Thoracic aorta (tissue), 2 donors: ENCODE results near the gene TGFB2. TPM values are rescaled to one million over a fixed set of nuclear protein-coding genes. Genes with fewer than 3 reads are reported as not detected.

Source experiments
- ATAC-seq: fragments of 150-250 bp; one replicate; pipeline ENCODE4 v1.8.0; 2017; ENCODE audit warnings: low read depth; ENCODE audit not compliant: insufficient number of reproducible peaks, low FRiP score
- DNase-seq: peaks from one replicate; pipeline ENCODE4 v3.0.0-alpha.2; 2020; ENCODE audit warnings: low spot score
- H3K27ac ChIP-seq, 2 donors: fragments of 200-600 bp; sonication (generic); 1 replicate in 1 of 2; 2 replicates in 1 of 2; pipeline ENCODE4 v1.5.1; 2016; ENCODE audit warnings: mild to moderate bottlenecking in 2 of 2, moderate library complexity in 2 of 2
- H3K27me3 ChIP-seq: fragments of 200-600 bp; sonication (generic); replicated peaks from 2 replicates; pipeline ENCODE4 v1.6.0; 2016; ENCODE audit warnings: mild to moderate bottlenecking; ENCODE audit not compliant: insufficient read depth
- H3K36me3 ChIP-seq: fragments of 200-600 bp; sonication (generic); one replicate; pipeline ENCODE4 v1.5.1; 2016
- H3K4me1 ChIP-seq, 2 donors: fragments of 200-600 bp; sonication (generic); 1 replicate in 1 of 2; 2 replicates in 1 of 2; pipeline versions ENCODE4 v1.5.1 to v1.6.0; 2016; ENCODE audit warnings: low read depth in 2 of 2, mild to moderate bottlenecking in 1 of 2; ENCODE audit not compliant: control insufficient read depth in 1 of 2
- H3K4me3 ChIP-seq: fragments of 200-600 bp; sonication (generic); 2 replicates; pipeline ENCODE4 v1.5.1; 2016; ENCODE audit warnings: mild to moderate bottlenecking
- H3K9me3 ChIP-seq: fragments of 200-600 bp; sonication (generic); 2 replicates; pipeline ENCODE4 v1.5.1; 2016
- total RNA-seq, 2 donors: library from RNA; depleted of rRNA; stranded (reverse); fragments of >200 nt; gene quantifications; one replicate each; pipeline versions ENCODE4 v1.1.0 to v1.2.3, GENCODE V29; 2016
- TF ChIP-seq, protein P1 (sequence below): fragments of 200-600 bp; sonication (generic); IDR thresholded peaks from one replicate; pipeline ENCODE4 v1.5.1; 2019; ENCODE audit warnings: antibody characterized with exemption

TGFB2 gene
- total RNA-seq, 2 donors from 2014 or later, result 9.1 to 9.2 TPM

DNA sequence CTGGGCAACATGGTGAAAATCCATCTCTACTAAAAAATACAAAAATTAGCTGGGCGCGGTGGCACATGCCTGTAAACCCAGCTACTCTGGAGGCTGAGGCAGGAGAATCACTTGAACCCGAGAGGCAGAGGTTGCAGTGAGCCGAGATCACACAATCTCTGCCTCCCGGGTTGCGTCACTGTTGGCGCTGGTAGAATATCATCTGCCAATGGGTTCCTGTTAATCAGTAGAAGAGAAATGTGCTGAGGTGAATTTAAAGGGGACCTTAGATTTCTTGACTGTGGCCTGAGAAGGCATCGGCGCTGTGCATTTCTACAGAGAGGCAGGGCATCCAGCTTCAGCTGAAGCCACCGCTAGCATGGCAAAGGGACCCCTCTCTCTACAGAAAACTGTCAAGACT lies 68.0 kb downstream of the TGFB2 start:
- TF ChIP-seq, protein P1, sequence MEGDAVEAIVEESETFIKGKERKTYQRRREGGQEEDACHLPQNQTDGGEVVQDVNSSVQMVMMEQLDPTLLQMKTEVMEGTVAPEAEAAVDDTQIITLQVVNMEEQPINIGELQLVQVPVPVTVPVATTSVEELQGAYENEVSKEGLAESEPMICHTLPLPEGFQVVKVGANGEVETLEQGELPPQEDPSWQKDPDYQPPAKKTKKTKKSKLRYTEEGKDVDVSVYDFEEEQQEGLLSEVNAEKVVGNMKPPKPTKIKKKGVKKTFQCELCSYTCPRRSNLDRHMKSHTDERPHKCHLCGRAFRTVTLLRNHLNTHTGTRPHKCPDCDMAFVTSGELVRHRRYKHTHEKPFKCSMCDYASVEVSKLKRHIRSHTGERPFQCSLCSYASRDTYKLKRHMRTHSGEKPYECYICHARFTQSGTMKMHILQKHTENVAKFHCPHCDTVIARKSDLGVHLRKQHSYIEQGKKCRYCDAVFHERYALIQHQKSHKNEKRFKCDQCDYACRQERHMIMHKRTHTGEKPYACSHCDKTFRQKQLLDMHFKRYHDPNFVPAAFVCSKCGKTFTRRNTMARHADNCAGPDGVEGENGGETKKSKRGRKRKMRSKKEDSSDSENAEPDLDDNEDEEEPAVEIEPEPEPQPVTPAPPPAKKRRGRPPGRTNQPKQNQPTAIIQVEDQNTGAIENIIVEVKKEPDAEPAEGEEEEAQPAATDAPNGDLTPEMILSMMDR, result no peak
- no peaks in the 10 kb centered on the region for H3K36me3 ChIP-seq
- no peak overlapping the region for H3K27ac ChIP-seq
- no peak for ATAC-seq
- peaks cover 0 to 6% of the 10 kb centered on the region in 2 donors for H3K4me1 ChIP-seq
- no peak for DNase-seq
- no peak overlapping the region for H3K4me3 ChIP-seq
- H3K27me3 ChIP-seq, result no peaks in the 10 kb centered on the region
- H3K9me3 ChIP-seq, result no peaks in the 10 kb centered on the region

- TF ChIP-seq, protein P1, result no peak
- H3K27ac ChIP-seq, result no peak overlapping the region
- H3K36me3 ChIP-seq, result no peaks in the 10 kb centered on the region
- no peaks in the 10 kb centered on the region for H3K9me3 ChIP-seq
- peaks cover 0 to 6% of the 10 kb centered on the region in 2 donors for H3K4me1 ChIP-seq
- H3K27me3 ChIP-seq, result no peaks in the 10 kb centered on the region
- H3K4me3 ChIP-seq, result no peak overlapping the region
- ATAC-seq, result no peak
- DNase-seq, result no peak
These were observed 69.1 kb downstream of the TGFB2 start for GRCh38 chr1:218414060-218414728.

DNA sequence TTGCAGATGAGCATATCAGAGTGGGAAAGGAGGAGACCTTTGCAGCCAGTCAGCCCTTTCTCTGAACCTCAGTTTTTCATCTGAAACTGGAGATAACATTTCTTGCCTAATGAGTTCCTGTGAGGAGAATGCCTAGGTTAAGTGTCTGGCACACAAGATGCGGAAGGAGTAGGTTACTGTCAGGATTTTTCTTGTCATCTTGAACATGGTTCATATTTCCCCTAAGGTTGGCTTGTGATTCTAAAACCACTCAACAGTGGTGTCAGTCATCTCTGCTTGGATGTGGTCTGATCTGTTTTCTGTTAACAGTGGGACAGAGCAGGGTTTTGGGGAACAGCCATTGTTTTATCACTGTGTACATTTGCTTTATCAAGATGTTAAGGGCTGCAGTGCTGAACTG lies 70.6 kb downstream of the TGFB2 start:
- Histone ChIP-seq H3K27ac (no peak overlapping the region), H3K4me1 (peaks cover 0 to 6% of the 10 kb centered on the region in 2 donors), H3K36me3 (no peaks in the 10 kb centered on the region), H3K4me3 (no peak overlapping the region), H3K9me3 (no peaks in the 10 kb centered on the region), H3K27me3 (no peaks in the 10 kb centered on the region)
- DNase-seq, result no peak
- TF ChIP-seq, protein P1, result no peak
- no peak for ATAC-seq

GRCh38 chr1:218421531-218421930 lies 76.4 kb downstream of the TGFB2 start:
- no peak for DNase-seq
- no peak for ATAC-seq
- TF ChIP-seq, protein P1, result no peak
- Histone ChIP-seq H3K9me3 (no peaks in the 10 kb centered on the region), H3K4me3 (no peak overlapping the region), H3K36me3 (no peaks in the 10 kb centered on the region), H3K27ac (no peak overlapping the region), H3K4me1 (no peaks in the 10 kb centered on the region), H3K27me3 (no peaks in the 10 kb centered on the region)

DNA sequence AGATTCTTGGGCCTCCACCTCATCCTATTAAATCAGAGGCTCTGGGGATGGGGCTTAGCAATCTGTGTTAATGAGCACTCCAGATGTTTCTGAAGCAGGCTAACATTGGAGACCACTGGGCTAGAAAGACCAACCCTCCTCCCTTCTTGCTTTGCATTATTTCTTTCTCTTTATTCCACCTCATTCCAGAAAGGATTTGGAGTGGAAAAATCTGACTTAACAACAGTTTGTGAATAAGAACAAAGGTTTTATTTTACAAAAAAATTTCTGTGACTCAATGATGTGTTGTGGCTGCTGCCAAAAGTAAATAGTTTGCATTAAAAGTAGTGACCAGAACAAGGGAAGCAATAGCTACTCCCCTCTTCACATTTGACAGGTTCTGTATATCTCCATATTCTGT lies 79.4 kb downstream of the TGFB2 start:
- Histone ChIP-seq H3K4me3 (no peak overlapping the region), H3K27me3 (no peaks in the 10 kb centered on the region), H3K9me3 (no peaks in the 10 kb centered on the region), H3K36me3 (no peaks in the 10 kb centered on the region), H3K4me1 (no peaks in the 10 kb centered on the region), H3K27ac (no peak overlapping the region)
- DNase-seq, result no peak
- no peak for ATAC-seq
- TF ChIP-seq, protein P1, result no peak
